ENCODE data around the gene ZDHHC14.

ZDHHC14 gene

GRCh38 chr6:157548635-157549467, 167.9 kb downstream of the ZDHHC14 start:
- Histone ChIP-seq H3K36me3 (ENCODE audit: control insufficient read depth, insufficient read depth, low read length) (no peaks in the 10 kb centered on the region), H3K27me3 (ENCODE audit: control insufficient read depth, insufficient read depth, low read length) (no peaks in the 10 kb centered on the region), H3K27ac (ENCODE audit: low read depth, low read length) (no peak overlapping the region), H3K4me3 (ENCODE audit: low read length) (no peak overlapping the region), H3K4me1 (ENCODE audit: control insufficient read depth, insufficient read depth, low read length) (no peaks in the 10 kb centered on the region), H3K9ac (ENCODE audit: low read length) (no peak overlapping the region)

GRCh38 chr6:157549468-157549745, 168.4 kb downstream of the ZDHHC14 start:
- H3K27ac ChIP-seq (ENCODE audit: low read depth, low read length) = no peak overlapping the region
- no peak overlapping the region for H3K9ac ChIP-seq (ENCODE audit: low read length)
- H3K4me3 ChIP-seq (ENCODE audit: low read length) = no peak overlapping the region

GRCh38 chr6:157550114-157550989, 169.4 kb downstream of the ZDHHC14 start:
- Histone ChIP-seq H3K9ac (ENCODE audit: low read length) (no peak overlapping the region), H3K27ac (ENCODE audit: low read depth, low read length) (no peak overlapping the region), H3K4me1 (ENCODE audit: control insufficient read depth, insufficient read depth, low read length) (no peaks in the 10 kb centered on the region), H3K36me3 (ENCODE audit: control insufficient read depth, insufficient read depth, low read length) (no peaks in the 10 kb centered on the region), H3K4me3 (ENCODE audit: low read length) (no peak overlapping the region), H3K27me3 (ENCODE audit: control insufficient read depth, insufficient read depth, low read length) (no peaks in the 10 kb centered on the region)

More at GRCh38 chr6:157549468-157549745, 168.4 kb downstream of the ZDHHC14 start:
- Histone ChIP-seq H3K36me3 (ENCODE audit: control insufficient read depth, insufficient read depth, low read length) (no peaks in the 10 kb centered on the region), H3K27me3 (ENCODE audit: control insufficient read depth, insufficient read depth, low read length) (no peaks in the 10 kb centered on the region), H3K4me1 (ENCODE audit: control insufficient read depth, insufficient read depth, low read length) (no peaks in the 10 kb centered on the region)

- Histone ChIP-seq H3K27ac (ENCODE audit: low read depth, low read length) (no peak overlapping the region), H3K4me3 (ENCODE audit: low read length) (no peak overlapping the region), H3K36me3 (ENCODE audit: control insufficient read depth, insufficient read depth, low read length) (no peaks in the 10 kb centered on the region), H3K27me3 (ENCODE audit: control insufficient read depth, insufficient read depth, low read length) (no peaks in the 10 kb centered on the region), H3K4me1 (ENCODE audit: control insufficient read depth, insufficient read depth, low read length) (no peaks in the 10 kb centered on the region), H3K9ac (ENCODE audit: low read length) (no peak overlapping the region)
These were observed 170.2 kb downstream of the ZDHHC14 start for GRCh38 chr6:157551041-157551832.

GRCh38 chr6:157552081-157552747, 171.2 kb downstream of the ZDHHC14 start:
- Histone ChIP-seq H3K27ac (ENCODE audit: low read depth, low read length) (no peak overlapping the region), H3K36me3 (ENCODE audit: control insufficient read depth, insufficient read depth, low read length) (no peaks in the 10 kb centered on the region), H3K27me3 (ENCODE audit: control insufficient read depth, insufficient read depth, low read length) (no peaks in the 10 kb centered on the region), H3K4me3 (ENCODE audit: low read length) (no peak overlapping the region), H3K9ac (ENCODE audit: low read length) (no peak overlapping the region), H3K4me1 (ENCODE audit: control insufficient read depth, insufficient read depth, low read length) (no peaks in the 10 kb centered on the region)

- no peaks in the 10 kb centered on the region for H3K4me1 ChIP-seq (ENCODE audit: control insufficient read depth, insufficient read depth, low read length)
- no peaks in the 10 kb centered on the region for H3K27me3 ChIP-seq (ENCODE audit: control insufficient read depth, insufficient read depth, low read length)
These were observed 172.0 kb downstream of the ZDHHC14 start for GRCh38 chr6:157552820-157553485.

GRCh38 chr6:157554747-157555146, 173.8 kb downstream of the ZDHHC14 start:
- Histone ChIP-seq H3K4me1 (ENCODE audit: control insufficient read depth, insufficient read depth, low read length) (no peaks in the 10 kb centered on the region), H3K27ac (ENCODE audit: low read depth, low read length) (no peak overlapping the region)

More at GRCh38 chr6:157552820-157553485, 172.0 kb downstream of the ZDHHC14 start:
- Histone ChIP-seq H3K36me3 (ENCODE audit: control insufficient read depth, insufficient read depth, low read length) (no peaks in the 10 kb centered on the region), H3K4me3 (ENCODE audit: low read length) (no peak overlapping the region), H3K27ac (ENCODE audit: low read depth, low read length) (no peak overlapping the region), H3K9ac (ENCODE audit: low read length) (no peak overlapping the region)

GRCh38 chr6:157555455-157556143, 174.6 kb downstream of the ZDHHC14 start:
- Histone ChIP-seq H3K36me3 (ENCODE audit: control insufficient read depth, insufficient read depth, low read length) (no peaks in the 10 kb centered on the region), H3K27me3 (ENCODE audit: control insufficient read depth, insufficient read depth, low read length) (no peaks in the 10 kb centered on the region), H3K9ac (ENCODE audit: low read length) (no peak overlapping the region), H3K4me1 (ENCODE audit: control insufficient read depth, insufficient read depth, low read length) (no peaks in the 10 kb centered on the region), H3K27ac (ENCODE audit: low read depth, low read length) (no peak overlapping the region), H3K4me3 (ENCODE audit: low read length) (no peak overlapping the region)

More at GRCh38 chr6:157554747-157555146, 173.8 kb downstream of the ZDHHC14 start:
- no peaks in the 10 kb centered on the region for H3K36me3 ChIP-seq (ENCODE audit: control insufficient read depth, insufficient read depth, low read length)
- no peak overlapping the region for H3K9ac ChIP-seq (ENCODE audit: low read length)
- H3K4me3 ChIP-seq (ENCODE audit: low read length) = no peak overlapping the region
- H3K27me3 ChIP-seq (ENCODE audit: control insufficient read depth, insufficient read depth, low read length) = no peaks in the 10 kb centered on the region

- H3K9ac ChIP-seq (ENCODE audit: low read length) = no peak overlapping the region
- H3K27me3 ChIP-seq (ENCODE audit: control insufficient read depth, insufficient read depth, low read length) = no peaks in the 10 kb centered on the region
- H3K27ac ChIP-seq (ENCODE audit: low read depth, low read length) = no peak overlapping the region
- no peak overlapping the region for H3K4me3 ChIP-seq (ENCODE audit: low read length)
- H3K4me1 ChIP-seq (ENCODE audit: control insufficient read depth, insufficient read depth, low read length) = no peaks in the 10 kb centered on the region
- H3K36me3 ChIP-seq (ENCODE audit: control insufficient read depth, insufficient read depth, low read length) = no peaks in the 10 kb centered on the region
These were observed 175.2 kb downstream of the ZDHHC14 start for GRCh38 chr6:157556144-157556645.

GRCh38 chr6:157556671-157557430, 175.9 kb downstream of the ZDHHC14 start:
- H3K4me1 ChIP-seq (ENCODE audit: control insufficient read depth, insufficient read depth, low read length) = no peaks in the 10 kb centered on the region
- H3K9ac ChIP-seq (ENCODE audit: low read length) = no peak overlapping the region

More at GRCh38 chr6:157556671-157557430, 175.9 kb downstream of the ZDHHC14 start:
- H3K36me3 ChIP-seq (ENCODE audit: control insufficient read depth, insufficient read depth, low read length) = no peaks in the 10 kb centered on the region
- no peak overlapping the region for H3K4me3 ChIP-seq (ENCODE audit: low read length)
- no peak overlapping the region for H3K27ac ChIP-seq (ENCODE audit: low read depth, low read length)
- no peaks in the 10 kb centered on the region for H3K27me3 ChIP-seq (ENCODE audit: control insufficient read depth, insufficient read depth, low read length)
